GM12875 (cell line): ENCODE results near the gene TOPBP1.
"Not testable (repeated sequence)": the region's sequence is repeated elsewhere in the genome, so short reads cannot be mapped to it uniquely, and the experiment has no call there.

Experiments
- H3K4me3 ChIP-seq: one replicate; pipeline ENCODE4 v1.5.1; 2011; ENCODE audit warnings: low read depth, low read length, control low read depth
- TF ChIP-seq, protein P1 (sequence below): IDR thresholded peaks from 2 replicates; pipeline ENCODE4 v1.5.1; 2011; ENCODE audit warnings: low read depth, mild to moderate bottlenecking, control low read depth, inconsistent platforms, low read length, moderate library complexity, borderline replicate concordance; ENCODE audit not compliant: insufficient read depth

The TOPBP1 gene

DNA sequence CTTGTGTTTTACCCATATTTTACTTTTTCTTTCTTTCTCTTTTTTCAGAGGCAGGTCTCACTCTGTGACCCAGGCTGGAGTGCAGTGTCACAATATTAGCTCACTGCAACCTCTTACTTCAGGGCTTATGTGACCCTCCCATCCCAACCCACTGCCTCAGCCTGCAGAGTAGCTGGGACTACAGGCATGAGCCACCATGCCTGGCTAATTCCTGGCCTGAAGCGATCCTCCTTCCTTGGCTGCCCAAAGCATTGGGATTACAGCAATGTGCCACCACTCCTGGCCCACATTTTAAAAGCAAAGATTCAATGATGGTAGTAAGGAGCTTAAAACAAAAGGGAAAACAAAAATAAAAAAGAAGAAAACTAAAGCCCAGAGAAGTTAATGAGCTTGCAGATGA, 99.4 kb downstream of the TOPBP1 start:
- H3K4me3 ChIP-seq: no peak overlapping the region
- TF ChIP-seq, protein P1, sequence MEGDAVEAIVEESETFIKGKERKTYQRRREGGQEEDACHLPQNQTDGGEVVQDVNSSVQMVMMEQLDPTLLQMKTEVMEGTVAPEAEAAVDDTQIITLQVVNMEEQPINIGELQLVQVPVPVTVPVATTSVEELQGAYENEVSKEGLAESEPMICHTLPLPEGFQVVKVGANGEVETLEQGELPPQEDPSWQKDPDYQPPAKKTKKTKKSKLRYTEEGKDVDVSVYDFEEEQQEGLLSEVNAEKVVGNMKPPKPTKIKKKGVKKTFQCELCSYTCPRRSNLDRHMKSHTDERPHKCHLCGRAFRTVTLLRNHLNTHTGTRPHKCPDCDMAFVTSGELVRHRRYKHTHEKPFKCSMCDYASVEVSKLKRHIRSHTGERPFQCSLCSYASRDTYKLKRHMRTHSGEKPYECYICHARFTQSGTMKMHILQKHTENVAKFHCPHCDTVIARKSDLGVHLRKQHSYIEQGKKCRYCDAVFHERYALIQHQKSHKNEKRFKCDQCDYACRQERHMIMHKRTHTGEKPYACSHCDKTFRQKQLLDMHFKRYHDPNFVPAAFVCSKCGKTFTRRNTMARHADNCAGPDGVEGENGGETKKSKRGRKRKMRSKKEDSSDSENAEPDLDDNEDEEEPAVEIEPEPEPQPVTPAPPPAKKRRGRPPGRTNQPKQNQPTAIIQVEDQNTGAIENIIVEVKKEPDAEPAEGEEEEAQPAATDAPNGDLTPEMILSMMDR: no peak

DNA sequence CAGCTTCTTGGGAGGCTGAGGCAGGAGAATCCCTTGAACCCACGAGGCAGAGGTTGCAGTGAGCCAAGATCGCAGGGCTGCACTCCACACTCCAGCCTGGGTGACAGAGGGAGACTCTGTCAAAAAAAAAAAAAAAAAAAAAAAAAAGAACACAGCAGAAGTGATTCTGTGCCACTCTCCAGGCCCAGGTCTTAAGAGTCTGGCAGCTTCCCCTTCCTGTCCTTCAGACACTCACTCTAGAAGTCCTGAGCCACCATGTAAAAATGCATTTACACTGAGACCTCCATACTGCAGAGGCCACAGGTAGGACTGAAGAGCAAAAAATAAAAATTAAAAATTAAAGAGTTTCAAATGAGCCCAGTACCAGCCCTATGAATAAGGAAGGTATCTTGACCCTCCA, 100.1 kb downstream of the TOPBP1 start:
- H3K4me3 ChIP-seq: no peak overlapping the region
- TF ChIP-seq, protein P1: no peak

DNA sequence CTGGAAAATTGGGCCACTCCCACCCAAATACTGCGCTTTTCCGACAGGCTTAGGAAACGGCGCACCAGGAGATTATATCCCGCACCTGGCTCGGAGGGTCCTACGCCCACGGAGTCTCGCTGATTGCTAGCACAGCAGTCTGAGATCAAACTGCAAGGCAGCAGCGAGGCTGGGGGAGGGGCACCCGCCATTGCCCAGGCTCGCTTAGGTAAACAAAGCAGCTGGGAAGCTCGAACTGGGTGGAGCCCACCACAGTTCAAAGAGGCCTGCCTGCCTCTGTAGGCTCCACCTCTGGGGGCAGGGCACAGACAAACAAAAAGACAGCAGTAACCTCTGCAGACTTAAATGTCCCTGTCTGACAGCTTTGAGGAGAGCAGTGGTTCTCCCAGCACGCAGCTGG, 110.2 kb downstream of the TOPBP1 start:
- not testable (repeated sequence) for H3K4me3 ChIP-seq
